Right renal cortex interstitium (tissue), 3 donors: ENCODE results near the gene CDH4. TPM values are rescaled to one million over a fixed set of nuclear protein-coding genes. Genes with fewer than 3 reads are reported as not detected.

Source experiments
- DNase-seq, 3 donors: peaks; one replicate each; pipeline ENCODE4 v3.0.0-alpha.2; 2013; ENCODE audit warnings: low read depth in 3 of 3, low spot score in 2 of 3
- polyA plus RNA-seq, 3 donors: library from polyadenylated mRNA; unstranded; fragments of 120-200 nt; gene quantifications; one replicate each; pipeline ENCODE4 v1.2.1, GENCODE V29; 2013; ENCODE audit not compliant: insufficient read length in 3 of 3

CDH4 gene
- polyA plus RNA-seq = 1 to 10 TPM; 5.8 to 6.8 (median 5.9) TPM

DNA sequence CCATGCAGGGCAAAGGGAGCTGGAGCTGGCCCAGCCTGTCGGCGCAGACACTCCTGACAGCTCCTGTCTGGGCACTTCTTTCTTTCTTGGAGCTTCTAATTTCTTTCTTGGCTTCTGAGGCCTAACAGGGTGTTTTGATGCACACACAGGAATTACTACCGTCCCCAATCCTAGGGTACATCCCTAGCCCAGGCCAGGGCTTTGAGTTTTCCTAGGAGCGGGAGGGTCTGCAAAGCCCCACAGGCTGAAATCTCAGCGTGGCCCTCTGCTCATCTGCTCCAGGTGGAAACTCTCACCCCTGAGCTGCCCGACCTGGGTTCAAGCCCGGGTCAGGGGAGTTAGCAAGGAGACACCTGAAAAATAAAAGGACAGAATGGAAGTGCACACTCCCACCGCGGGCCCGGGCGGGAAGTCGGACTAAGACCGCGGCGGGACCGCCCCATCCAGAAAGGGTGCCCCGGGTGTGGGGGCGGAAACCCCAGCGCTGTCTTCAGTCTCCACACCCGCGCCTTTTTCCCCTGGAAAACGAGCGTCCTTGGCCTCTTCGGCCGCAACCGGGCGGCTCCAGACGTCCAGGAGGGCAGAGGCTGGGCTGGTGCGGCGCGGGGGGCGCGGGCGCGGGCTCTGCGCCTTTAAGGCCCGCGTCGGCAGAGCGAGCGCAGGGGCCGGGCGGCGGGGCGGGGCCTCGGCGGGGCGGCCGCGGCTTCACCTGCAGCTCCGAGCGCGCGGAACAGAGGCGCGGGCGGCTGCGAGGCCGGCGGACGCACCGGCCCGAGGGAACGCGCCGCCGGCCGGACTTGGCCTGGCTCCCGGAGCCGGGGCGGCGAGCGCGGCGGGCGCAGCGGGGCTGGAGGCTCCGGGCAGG, at the start of gene CDH4:
Gene CDH4 (plus strand): TSS at position 733 of the 865 bp plus-strand sequence.
- no peak for DNase-seq

DNA sequence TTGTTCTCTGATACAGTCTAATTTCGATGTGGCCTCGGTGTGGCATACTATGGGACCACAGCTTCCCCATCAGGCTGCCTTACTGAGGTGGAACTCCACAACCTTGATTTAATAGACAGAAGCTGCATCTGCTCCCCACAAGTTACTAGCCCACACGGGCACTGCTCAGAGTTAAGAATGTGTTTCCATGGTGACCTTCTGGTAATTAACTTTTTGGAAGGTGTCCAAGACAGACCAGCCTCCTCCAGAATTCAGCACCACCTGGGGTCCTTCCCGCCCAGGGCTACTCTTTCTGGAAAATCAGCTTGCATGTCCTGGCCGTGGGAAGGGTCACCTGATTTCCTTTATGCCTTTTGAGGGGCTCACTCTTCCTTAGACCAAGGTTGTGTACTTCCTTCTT, 48.7 kb upstream of the CDH4 start:
- DNase-seq = no peak

DNA sequence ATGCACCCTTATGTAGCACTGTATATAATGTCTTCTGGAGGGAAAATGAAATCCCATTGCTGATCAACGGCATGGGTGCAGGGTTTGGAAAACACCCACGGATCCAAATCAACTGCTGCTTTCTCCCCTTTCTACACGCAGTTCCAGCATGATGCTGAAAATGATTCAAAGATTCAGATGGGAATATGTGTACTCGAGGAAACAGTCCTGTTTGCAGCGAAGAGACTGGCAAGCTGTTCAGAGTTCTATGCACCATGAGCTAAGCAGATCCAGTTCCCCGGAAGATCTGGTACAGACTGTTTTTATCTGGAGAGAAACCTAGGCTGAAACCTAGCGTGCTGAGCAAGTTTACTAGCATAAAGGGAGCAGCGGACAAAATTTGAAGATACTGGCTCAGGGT, 47.9 kb upstream of the CDH4 start:
- no peak for DNase-seq

DNA sequence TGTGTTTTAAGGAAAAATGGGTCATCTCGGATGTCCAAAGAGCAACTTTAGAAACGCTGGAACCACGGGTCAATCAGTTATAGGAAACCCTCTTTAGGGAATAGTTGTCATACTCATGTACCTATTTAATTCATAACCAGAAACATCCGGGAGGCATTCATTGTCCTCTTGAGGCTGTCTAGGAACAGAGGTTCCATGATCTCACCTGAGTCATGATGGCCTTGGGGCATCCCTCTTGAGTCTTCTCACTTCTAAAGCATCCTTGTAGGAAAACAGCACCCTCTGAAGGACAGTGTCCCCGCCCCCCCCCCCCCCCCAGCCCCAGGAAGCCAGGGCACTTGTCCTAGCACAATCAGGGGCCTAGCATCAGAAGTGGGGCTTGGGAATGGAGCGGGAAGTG, 46.3 kb upstream of the CDH4 start:
- DNase-seq = no peak

DNA sequence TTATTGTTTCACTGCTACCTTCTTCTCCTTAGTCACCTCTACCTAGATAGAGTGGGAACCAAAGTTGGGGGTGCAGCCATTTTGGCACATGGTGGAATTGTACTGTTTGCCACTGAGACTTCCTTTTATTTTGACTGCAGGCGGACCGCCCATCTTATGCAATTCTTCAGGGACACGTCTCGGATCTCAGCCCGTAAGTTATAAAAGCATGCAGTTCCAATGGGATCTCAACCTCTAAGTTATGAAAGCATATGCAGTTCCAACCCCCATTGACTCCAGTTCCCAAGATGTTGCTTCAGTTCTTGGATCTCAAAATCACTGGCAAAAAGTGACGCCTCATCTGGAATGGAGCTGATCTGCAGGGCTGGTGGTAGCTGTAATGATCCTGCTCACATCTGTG, 41.2 kb upstream of the CDH4 start:
- DNase-seq = no peak

DNA sequence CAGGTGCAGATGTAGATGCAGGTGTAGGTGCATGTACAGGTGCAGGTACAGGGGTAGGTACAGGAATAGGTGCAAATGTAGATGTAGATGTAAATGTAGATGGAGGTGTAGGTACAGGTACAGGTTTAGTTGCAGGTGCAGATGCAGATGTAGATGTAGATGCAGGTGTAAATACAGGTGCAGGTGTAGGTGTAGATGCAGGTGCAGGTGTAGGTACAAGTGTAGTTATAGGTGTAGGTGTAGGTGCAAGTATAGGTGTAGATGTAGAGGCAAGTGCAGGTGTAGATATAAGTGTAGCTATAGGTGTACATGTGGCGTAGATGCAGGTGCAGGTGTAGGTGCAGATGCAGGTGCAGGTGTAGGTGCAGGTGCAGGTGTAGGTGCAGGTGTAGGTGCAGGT, 34.2 kb upstream of the CDH4 start:
- DNase-seq = no peak

DNA sequence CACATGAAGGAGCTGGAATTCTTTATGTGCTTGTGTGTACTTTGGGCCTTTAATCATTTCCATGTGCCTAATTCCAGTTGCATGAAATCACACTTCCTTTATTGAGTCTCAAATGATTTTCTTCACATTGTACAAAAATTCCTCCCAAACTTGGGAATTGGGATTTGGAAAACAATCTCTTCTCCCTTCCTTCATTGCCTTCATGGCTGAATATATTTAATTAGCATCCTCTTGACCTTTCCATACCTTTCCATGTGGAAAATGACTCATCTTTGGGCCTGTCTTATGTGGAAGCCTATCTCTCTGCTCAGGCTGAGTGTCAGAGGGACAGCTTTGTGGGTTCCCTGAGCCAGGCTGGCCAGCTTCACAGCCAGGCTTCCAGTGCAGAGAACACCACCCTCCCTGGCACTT, 33.0 kb upstream of the CDH4 start:
- no peak for DNase-seq

DNA sequence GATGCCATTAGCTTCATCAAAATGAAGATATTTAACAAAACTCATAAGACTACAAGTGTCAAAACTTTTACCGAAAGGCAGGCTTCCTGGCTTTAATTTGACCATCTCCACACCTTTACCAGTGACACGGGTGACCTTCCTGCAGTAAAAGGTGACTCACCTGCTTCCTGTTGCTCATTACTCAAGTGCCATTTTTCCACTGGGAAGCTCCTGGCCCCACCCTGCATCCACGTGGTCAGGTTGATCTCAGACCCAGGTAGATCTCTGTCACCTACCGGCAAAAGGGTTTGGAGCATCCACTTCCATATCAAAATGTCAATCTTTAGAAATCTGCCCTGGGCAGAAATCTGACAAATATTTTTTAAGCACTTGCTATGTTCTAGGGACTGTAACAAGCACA, 31.9 kb upstream of the CDH4 start:
- DNase-seq = no peak

DNA sequence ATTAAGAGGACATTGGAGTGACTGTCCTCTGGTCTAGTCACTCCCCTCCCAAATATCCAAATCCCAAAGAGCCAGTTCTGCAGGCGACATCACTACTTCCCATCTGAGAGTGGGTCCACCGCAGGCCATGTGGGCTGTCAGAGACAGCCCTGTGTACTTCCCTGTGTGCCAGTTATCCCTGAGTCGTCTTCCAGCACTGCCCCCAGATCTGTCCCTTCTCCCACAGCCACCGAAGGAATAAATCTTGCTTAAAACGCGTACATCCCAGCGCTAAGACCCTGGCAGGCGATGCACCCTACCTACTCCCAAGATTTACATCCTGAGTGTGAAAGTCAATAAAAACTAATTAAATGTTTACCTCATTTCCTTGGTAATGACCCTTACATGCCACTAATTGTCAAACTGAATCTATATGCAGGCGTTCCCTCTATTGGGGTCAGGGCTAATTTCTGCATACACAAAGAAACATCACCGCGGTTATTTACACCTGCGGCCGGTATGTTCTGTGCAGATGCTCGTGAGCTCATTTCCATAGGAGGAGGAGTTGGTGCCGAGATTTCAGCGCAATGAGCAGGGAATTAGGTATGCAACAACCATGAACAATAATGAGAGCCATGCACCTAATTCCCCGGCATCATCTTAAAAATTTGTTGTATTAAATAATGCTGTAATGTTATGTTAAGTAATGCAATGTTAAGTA, 31.3 kb upstream of the CDH4 start:
- DNase-seq = no peak

DNA sequence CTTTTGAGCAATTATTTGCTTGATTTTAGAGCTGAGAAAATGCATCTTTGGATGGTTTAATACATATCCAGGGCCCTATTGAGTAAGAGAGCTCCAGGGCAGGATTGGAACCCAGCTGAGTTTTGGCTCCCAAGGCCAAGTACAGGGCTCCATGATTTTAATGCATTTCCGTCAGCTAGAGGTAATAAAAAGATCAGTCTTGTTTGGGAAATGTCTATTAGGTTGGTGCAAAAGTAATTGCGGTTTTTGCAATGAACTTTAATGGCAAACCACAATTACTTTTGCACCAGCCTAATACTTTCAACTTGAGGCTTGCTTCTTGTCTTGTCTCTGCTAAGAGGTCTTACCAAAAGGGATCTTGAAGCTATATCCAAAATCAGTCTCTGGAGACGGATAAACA, 29.4 kb upstream of the CDH4 start:
- DNase-seq = no peak

DNA sequence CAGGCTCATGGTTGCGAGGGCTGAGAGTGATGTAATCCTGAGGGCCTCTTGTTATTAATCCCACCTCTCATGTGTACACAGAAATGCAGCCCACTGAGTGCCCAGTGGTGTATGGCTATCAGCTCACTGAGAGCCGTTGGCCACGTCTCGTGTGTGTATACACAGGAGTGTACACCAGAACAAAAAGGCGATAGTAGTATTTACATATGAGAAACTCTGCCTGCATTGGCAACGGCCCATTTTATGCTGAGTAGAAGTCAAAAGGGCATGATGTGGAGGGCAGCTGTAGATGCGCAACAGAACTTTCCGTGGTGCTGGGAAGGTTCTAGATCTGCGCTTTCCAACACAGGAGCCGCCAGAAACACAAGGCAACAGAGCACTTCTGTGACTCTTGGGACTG, 28.9 kb upstream of the CDH4 start:
- no peak for DNase-seq

DNA sequence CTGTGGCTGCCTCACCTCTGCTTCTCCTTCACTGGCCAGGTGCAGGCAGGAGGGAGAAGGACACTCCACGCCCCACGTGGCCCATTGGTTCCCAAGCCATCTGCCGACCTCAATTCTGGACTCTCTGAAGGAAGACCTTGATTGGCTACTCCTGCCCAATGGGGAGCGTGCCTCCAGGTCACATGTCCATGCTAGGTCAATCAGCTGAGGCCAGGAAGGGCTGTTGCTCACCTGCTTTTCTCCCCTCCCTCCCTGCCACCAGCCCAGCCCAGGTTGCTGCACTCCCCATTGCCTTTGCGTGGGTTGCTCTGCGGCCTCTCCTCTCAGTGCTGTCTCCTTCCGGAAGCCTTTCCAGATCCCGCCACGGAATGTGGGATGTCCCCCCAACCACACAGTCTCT, 21.9 kb upstream of the CDH4 start:
- DNase-seq = no peak

DNA sequence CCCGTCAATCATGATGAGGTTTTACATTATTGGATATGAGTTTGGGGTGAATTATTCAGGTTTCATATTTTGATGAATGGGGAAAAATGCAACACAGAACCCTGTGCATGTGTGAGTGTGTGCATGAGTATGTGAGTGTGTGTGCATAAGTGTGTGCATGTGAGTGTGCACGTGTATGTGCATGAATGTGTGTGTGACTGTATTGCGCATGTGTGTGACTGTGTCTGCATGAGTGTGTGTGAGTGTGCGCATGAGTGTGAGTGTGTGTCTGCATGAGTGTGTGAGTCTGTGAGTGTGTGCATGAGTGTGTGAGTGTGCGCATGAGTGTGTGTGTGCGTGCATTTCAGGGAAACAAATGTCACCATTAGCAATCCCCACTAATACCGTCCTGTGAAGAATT, 18.5 kb upstream of the CDH4 start:
- DNase-seq = no peak

DNA sequence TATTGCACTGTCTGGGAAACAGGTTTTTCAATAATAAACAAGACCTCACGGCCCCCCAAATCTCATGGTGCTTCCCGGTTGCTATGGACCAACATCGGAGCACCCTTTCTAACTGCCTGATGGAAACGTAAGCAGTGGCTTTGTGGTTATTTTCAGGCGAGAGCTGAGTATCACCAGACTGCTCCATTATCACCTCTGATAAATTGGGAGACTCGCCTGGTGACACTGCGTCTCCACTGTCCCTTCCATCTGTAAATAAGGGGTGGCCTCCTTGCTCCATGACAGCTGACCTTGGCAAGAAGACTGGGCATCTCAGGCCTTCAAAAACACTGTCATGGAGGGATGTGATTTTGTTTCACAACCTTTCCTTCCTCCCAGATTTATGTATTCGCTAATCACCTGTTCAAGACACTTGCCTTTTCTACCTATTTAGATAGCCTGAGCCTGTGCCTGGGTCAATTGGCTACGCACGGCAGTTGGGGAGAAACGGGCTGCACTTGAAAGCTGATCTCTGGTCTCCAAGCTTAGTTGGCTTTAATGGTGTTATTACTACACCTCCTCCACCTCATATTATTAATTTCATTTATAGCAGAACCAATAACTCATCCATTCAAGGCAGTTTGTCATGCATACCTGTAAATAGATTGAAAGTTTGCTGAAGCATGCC, 17.7 kb upstream of the CDH4 start:
- no peak for DNase-seq

DNA sequence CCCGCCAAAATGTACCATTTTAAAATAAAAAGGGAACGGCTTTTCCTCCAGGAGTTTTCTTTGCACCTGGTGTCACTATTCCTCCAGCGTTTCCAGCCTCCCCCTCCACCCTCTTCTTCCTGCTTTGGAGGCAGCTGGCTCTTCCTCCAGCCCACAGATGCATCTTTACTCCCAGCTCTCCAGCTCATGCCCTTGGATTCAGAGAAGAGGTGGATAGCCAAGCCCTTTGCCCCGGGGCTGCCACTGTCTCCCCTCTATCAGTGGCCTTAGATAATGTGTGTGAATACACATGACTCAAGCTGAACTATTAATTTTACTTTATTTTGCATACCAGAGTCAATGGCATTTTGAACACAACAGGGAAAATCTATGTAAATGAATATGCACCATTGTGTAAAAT, 15.3 kb upstream of the CDH4 start:
- DNase-seq = no peak

DNA sequence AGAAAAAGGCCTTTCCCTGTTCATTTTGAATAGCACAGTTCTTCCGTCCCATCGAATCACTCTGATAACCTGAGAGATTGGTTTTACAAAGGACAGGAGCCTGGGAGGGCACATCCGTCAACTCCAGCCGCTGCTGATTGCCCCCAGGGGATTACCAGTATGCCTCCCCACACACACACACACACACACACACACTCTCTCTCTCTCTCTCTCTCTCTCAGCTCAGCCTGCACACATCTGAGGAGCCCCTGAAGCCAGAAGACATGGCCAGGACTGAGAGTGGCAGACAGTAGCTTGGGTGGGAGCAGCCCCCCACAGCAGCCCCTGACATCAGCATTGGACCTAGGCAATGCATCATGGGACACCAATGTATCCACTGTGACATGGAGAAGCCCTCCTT, 13.2 kb upstream of the CDH4 start:
- no peak for DNase-seq

DNA sequence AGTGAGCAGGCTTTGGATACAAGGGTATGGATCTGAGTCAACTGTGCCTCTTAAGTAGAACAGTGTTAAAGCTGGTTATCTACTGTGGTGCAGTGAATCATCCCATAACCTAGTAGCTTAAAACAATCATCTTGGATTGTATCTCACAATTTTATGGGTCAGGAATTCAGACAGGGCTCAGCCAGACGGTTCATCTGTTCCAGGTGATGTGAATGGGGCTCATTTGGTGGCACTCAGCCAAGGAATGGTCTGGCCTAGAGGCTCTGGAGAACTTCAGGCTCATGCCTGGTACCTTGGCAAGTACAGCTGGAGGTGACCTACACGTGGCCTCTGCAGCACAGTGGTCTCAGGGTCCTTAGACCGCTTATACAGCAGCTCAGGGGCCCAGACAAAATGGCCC, 11.2 kb upstream of the CDH4 start:
- DNase-seq = no peak

DNA sequence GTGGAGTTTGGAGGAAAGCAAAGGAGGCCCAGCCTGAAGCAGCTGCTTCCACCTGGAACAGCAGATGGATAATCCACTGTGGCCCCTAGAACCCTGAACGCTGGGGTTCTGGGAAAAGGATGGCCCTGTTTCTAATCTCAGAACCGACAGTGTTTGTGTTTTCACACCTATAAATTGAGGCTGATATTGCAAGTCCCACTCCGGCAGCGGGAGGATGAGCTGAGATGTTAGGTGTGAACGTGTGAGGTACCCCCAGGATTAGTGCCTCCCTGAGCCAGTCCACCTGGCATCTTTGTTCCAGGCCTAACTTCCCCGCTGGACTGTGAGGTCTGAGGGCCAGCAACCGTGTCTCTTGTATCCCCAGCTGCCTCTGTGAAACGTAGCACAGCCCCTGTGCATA, 7.8 kb upstream of the CDH4 start:
- no peak for DNase-seq

DNA sequence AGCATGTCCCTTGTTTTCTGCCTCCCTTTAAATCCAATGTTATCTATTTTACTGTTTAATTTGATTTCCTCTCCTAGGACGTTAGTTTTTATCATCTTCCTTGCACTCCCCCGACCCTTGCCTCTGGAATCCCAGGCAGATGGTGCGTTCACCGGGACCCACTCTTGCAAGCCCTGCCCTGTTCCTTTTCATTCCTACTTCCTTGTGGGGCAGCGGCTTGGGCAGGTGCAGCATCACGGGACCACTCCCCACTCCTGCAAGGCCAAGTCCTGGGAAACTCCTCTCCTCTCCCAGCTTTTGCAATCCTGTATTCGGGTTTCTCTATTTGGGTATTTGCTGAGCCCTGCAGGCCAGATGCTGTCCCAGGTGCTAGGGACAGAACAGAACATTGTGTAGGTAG, 5.8 kb upstream of the CDH4 start:
- DNase-seq = no peak

DNA sequence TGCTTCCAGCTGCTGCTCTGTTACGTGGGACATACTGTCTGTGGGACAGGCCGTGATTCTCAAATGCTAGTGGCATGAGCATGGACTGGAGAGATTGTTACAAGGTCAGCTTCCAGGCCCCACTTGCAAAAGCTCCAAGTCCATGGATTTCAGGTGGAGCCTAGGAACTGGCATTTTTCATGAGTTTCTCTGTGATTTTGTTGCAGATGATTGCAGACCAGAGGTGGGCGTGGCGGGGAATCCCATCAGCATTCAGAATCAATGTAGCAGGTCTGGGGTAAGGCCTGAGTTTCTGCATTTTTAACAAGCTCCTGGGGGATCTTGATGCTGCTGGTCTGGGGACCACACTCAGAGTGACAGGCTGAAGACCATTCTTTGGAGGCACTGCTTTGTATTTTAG, 2.4 kb upstream of the CDH4 start:
- DNase-seq = no peak

DNA sequence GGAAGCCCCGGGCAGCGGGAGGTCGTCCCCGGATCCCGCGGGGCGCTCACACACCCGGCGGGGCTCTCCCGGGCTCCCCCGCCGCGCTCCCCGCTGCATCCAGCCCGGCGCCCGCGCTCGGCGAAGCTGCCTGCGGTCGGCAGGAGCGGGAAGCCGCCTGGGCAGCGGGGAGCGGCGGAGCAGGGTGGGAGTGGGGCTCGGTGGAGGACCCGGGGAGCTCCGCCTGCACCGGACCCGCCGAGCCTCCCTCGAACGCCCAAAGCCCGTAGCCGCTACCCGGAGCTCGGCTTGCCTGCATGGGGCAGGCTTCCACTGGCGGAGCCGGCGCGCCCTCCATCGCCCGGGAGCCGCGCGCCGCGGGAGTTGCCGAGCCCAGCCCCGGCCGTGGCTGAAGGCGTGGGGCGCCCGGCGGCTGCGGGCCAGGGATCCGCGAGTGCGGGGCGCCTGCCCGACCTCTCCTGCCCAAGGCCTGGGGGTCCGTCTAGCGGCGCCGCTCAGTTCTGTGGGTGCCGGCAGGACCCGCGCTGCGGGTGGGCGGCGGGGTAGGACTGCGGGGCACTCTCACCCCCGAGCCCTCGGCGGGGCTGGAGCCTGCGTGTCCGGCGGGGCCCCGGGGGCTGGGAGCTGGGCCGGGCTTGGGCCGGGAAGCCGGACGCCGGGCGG, 671 bp downstream of the CDH4 start:
- no peak for DNase-seq
